HG03025 (cell line): ENCODE data around the gene GSTO1.

Source experiments
- ATAC-seq: cut with Tn5 transposase; IDR thresholded peaks from one replicate; pipeline ENCODE4 v1.9.1; 2021; ENCODE audit warnings: mild to moderate bottlenecking, moderate library complexity; ENCODE audit not compliant: unreplicated experiment, low FRiP score

Gene GSTO1

DNA sequence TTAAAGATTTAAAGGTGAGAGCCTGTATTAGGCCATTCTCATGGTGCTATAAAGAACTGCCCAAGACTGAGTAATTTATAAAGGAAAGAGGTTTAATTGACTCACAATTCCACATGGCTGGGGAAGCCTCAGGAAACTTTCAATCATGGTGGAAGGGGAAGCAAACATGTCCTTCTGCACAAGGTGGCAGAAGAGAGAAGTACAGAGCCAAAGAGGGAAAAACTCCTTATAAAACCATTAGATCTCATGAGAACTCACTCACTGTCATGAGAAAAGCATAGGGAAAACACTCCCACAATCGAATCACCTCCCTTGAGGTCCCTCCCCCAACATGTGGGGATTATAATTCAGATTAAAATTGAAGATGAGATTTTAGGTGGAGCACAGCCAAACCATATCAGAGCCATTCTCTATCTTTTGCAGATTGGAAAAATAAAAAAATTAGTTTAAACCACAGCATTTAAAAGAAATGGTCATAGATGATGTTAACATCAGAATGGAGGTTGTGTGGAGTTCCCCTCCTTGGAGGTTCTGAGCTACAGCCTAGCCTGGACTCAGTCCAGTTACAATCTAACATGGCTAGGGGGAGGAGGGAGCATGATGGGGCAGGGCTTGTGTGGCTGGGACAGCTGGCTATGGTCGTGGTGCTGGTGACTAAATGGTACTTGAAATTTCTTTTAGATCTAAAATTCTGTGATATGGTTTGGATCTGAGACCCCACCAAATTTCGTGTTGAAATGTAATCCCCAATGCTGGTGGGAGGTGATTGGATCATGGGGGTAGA is 47.4 kb downstream of the GSTO1 start:
- no peak for ATAC-seq

DNA sequence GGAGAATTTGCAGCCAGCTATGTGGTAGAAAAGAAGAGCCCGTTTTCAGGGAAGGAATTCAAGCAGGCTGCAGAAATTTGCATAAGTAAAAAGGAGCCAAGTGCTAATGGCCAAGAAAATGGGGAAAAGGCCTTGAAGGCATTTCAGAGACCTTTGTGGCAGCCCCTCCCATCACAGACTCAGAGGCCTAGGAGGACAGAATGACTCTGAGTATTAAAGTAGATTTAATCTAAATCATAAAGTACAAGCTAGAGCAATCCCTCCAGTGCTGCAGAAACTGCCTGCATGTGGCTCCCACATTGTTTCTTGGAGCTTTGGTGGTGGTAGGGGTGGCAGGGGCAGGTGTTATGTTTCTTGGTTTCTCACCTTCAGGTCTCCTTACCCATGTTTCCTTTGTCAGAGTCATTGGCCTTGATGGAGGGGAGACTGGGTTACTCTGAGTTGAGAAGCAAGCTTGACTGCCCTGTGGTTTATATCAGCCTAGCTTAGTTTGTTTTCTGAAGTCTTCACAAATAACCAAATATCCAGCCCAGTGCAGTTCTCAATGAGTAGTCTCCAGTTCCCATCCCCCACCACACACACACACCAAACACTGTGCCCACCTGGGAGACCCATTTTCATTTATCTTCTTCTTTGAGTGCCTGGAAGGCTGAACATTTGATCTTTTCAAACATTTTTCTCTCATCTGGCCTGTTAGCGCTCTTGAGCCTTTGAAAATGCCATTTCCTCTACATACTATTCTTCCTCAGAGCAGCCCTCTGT is 49.1 kb downstream of the GSTO1 start:
- no peak for ATAC-seq

DNA sequence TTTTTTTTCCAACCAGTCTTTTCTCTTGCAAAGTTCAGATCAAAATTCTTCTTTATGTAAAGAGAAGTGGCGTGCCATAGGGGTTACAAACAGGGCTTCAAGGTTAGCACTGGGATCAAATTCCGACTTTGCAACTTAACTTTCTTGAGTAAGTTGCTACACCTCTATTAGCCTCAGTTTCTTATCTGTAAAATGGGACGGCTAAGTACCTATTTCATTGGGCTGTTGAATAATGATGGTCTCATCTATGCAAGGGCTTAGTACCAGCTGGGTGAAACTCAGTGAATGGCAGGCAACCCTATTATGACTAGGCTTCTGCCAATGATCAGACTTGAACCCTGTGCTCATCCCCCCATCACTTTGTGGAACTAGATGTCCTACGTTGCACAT is 49.7 kb downstream of the GSTO1 start:
- ATAC-seq = no peak

DNA sequence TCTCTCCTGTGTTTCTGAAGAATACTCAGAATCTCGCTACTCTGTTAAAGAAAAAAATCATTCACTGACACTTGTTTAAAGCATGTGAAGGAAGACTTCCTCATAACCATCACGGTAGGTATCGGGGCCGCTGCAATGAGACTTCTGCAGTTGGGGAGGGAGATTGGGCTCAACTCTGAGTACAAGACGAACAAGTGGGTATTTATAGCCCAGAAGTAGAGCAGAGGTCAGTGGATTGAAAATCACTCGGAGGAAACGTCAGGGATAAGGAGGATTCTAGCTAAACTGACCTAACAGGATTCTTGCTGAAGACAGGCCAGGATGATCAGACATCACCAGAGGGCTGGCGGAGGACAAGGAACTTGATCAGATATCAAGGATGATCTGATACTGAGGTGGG is 50.2 kb downstream of the GSTO1 start:
- no peak for ATAC-seq

DNA sequence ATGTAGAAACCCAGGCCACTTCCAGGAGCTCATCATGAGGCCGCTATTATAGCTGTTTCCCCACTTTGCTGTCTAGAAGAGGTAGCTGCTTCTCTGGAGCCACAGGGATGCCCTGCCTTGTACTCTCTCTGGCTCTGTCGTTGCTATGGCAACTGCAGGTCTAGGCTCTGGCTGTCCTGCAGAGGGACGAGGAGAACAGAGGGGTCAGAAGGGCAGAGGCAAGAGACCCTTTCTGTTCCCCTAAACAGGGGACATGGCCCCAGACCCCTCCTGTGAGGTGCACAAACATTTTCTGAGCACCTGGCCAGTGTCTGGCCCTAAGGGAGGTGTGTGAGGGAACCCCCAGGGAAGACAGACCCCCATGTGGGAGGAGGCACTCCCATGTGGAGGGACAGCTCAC is 52.2 kb downstream of the GSTO1 start:
- ATAC-seq = no peak

DNA sequence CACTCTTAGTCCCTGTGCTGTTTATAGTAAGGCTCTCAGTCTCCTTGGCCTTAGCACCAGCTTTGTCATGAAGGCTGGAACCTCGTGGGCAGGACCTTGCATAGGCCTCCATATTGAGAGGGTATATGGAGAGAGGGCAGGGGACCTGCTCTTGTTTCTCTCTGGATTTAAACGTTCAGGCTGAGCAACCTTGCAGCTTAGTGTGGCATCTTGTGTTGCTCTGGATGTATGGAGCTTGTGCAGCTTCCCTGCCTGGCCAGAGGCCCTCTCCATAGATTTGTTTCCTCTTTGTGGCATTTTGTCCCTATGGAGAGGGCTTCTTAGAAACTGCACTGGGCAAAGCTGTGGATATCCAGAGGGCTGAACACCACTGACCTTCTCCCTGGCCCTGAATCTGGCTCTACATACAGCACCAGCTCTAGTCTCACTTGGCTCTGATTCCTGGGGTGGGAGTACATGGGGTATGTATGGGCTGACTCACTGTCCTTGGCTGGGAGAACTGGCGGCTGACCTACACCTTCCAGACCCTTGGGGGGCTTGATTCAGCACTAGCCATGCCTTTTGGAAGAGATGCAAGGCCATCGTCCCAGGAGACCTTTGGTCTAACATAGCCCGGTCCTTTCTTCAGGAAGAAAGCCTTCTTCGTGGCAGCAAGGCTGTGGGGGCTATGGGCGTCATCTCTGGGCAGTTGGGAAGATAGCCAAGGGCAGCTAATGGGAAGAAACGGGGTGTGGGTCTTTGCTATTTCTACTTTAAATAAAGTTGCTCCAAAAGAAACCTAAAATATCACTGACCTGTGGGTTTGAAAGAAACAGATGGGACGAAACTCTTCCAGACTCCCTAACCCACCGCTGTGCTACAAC is 53.1 kb downstream of the GSTO1 start:
- ATAC-seq = no peak

DNA sequence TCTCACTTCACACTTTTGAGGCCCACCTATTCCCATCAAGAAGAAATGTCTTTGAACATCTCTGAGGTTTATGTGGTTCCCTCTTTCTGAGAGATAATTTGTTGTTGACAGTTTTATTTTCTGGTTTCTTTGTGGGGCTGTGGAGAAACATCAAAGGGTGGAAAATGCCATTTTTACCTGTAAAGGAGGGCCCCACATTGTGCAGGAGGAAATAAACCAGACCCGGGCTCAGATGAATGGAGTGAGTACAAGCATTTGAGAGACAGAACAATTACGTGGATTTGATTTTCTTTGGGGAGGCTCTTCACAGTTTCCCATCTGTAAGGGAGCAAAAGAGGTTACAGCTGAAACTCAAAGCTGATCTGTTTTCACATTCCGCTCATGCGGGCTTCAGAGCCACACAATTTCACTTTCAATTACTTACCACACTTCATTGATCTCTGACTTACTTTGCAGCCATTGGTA is 53.8 kb downstream of the GSTO1 start:
- peak; percentile 66 for ATAC-seq

DNA sequence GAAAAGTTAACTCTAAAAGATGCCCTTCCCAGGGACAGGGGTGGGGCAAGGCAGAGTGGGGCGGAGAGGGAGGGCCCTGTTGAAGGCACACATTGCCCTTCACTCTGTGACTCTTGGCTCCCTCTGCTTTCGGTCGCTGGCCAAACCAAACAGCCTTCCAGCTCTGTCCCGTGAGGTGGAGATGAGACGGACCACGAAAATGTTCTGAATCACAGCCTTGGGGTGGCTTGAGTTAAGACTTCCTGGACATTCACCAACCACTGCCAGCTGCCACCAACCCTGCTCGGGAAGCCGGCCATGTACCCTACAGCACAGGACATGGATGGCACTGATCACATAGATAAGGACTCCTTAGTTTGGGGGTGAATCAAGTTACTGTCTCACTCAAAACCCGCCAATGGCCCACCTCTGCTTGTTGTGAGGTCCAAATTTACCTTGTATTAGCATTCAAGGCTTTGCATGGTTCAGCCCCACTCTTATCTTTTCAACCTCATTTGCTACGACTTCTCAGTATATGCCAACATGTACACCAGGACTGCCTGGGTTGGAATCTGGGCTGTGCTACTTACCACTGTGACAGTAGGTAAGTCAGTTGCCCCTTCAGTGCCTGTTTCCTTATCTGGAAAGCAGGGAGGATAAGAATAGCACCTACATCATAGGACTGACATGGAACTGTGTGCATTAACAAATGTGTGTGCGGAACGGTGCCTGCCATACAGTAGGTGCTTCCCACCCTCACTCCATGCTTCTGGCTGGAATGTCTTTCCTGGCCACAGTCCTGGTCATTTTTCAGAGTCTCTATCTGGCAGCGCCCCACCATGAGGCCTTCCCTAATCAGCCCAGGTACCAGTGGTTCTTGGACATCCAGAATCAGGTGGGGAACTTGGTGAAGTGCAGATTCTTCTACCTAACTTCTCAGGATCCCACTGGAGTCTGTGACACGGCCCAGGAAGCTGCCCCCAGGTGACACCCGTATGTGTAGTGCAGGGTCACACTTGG is 55.6 kb downstream of the GSTO1 start:
- no peak for ATAC-seq

DNA sequence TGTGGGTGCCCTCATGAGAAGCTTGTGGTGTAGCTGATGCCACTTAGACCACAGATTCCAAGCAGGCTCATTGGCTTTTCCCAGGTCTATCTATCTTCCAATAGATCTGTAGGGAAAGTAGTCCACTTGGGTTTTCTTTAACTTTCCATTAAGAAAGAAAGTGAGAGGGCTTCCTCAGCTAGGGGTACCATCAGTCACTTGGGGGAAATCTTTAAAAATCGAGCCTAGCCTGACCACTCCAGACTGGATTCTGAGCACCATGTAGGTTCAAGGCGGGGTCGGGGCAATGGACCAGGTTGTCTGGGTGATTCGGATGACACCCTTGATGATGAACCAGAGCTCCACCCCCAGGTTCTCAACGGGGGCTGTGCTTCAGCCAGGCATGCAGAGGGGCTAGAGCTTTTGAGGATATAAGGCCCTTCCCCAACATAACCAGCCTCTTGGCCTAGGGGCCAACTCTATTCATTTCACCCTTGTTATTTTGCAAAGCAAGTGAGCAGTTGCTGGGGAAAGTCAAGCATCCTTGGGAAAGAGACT is 56.6 kb downstream of the GSTO1 start:
- ATAC-seq = no peak

DNA sequence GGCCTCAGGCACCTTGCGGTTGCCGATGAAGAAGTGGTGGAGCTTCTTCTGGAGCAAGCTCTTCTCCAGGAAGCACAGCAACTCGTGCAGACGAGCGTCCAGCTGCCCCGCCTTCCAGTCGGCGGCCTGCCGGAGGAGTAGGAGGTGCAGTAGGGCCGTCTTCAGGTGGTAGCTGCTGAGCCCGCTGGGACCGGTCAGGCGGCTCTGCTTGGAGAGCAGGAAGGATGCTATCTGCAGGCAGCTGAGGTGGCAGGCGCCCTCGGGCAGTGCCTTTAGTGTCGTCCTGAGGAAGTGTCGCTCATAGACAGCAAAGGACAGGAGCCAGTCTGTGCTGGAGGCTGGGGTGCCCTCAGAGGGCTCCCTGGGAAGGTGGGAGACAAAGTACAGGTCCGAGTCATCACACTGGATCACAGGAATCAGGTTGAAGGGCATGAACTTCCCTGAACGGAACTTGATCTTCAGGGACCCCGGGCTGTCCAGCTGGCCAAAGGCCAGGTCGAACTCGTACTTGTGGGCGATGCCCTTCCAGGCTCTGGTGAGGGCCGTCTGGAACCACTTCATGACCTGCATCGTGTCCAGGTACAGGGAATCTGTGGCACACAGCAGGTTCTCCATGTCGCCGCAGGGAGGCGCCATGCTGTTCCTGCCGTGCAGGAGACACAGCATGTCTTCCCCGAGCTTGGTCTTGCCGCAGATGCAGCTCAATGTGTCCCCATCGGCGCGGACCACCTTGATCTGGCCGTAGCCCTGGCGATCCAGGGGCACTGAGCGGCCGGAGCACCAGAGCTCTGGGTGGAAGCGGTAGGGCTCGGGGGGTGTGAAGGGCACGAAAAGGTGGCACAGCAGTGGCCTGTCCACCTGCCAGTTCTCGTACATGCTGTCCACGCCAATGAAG is 60.1 kb downstream of the GSTO1 start:
- ATAC-seq = no peak

DNA sequence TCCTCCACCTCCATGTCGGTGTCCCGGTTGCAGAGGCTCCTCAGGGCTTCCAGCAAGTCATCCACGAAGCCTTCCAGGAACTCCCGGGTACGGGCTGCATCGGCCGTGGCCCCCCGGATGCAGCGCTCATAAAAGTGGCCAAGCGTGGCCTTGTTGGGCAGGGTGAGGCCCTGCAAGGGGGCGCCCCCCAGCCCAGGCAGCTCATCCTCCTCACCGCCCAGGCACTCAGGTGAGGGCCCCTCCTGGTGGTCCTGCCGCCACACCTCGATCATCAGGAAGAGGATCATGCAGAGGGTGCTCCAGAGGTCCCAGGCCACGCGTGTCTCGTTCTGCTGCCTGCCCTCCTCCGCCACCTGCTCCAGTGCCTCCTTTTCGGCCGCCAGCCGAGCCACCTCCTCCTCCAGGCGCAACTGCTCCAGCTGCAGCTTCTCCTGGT is 60.8 kb downstream of the GSTO1 start:
- ATAC-seq = no peak

DNA sequence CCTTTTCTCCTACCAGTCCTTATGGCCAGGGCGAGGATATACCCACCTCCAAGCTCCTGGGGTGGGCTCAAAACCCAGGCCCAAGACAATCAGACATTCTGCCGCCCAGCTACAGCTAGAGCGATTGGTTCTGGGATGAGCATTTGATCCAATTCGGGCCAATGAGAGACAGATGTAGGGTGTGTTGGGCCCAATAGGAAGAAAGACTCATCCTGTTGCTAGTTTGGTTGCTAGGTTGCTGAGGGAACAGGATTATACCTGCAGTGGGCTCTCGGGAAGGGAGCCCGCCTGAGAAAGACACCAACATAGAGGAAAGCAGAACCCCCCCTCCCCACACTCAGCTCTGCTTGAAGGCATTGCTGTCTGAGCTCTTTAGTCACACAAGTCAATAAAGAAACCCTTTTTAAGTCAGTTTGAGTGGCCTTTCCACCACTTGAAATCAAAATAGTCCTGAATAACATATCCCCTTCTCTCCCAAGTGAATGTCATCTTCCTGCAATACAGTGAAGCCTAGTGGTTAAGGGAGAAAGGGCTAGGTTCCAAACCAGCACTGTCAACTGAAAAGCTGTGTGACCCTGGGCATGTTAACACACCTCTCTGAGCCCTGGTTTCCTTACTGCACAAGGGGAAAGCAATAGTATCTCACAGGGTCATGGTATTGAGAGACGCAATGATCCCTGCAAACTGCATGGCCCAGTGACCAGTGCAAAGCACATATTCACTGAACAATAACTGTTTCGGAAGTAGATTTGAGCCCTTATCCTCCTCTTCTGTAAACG is 61.8 kb downstream of the GSTO1 start:
- ATAC-seq = no peak
